Psoas muscle (tissue), 8 donors: ENCODE data around the gene BCORL1. TPM values are rescaled to one million over a fixed set of nuclear protein-coding genes. Genes with fewer than 3 reads are reported as not detected.

Source experiments
- ATAC-seq, 4 donors: fragments of 200-7000 bp; cut with Tn5 transposase; one replicate each; pipeline ENCODE4 v1.9.1; 2020; ENCODE audit warnings: moderate library complexity in 3 of 4, mild to moderate bottlenecking in 2 of 4
- DNase-seq, 2 donors: peaks; one replicate each; pipeline ENCODE4 v3.0.0-alpha.2; 2020
- H3K27ac ChIP-seq: fragments of 200-600 bp; one replicate; pipeline ENCODE4 v1.8.0; 2022
- H3K27me3 ChIP-seq, 3 donors: fragments of 200-600 bp in 1 of 3; one replicate each; pipeline versions ENCODE4 v1.6.1 to v1.8.0; 2013 to 2022; ENCODE audit warnings: low read length in 2 of 3, mild to moderate bottlenecking in 2 of 3, moderate library complexity in 1 of 3; ENCODE audit not compliant: insufficient read depth in 3 of 3
- H3K36me3 ChIP-seq, 2 donors: fragments of 200-600 bp in 1 of 2; one replicate each; pipeline versions ENCODE4 v1.6.1 to v1.8.0; 2013 to 2022; ENCODE audit warnings: low read depth in 1 of 2, mild to moderate bottlenecking in 1 of 2, moderate library complexity in 1 of 2; ENCODE audit not compliant: insufficient read depth in 1 of 2
- H3K4me1 ChIP-seq: fragments of 200-600 bp; one replicate; pipeline ENCODE4 v1.8.0; 2022
- H3K4me3 ChIP-seq: fragments of 200-600 bp; one replicate; pipeline ENCODE4 v1.8.0; 2022; ENCODE audit warnings: mild to moderate bottlenecking
- H3K9me3 ChIP-seq: fragments of 200-600 bp; one replicate; pipeline ENCODE4 v1.8.0; 2022
- CTCF ChIP-seq: fragments of 200-600 bp; IDR thresholded peaks from one replicate; pipeline ENCODE4 v1.8.0; 2022; ENCODE audit warnings: antibody characterized with exemption
- WGBS, 3 donors: extraction: QIAGEN DNeasy Blood & Tissue Kit; methylation state at CpG; one replicate each; pipeline versions ENCODE4 v1.1.6 to v1.1.7; 2013; 5-methylcytosine and 5-hydroxymethylcytosine counted together
- intact Hi-C, 2 donors: fragments of 100-400 bp; cut with DNase I; formaldehyde crosslinking; loops; one replicate each; pipeline versions ENCODE4 v1.11.0 to v1.14.2; 2022
- polyA plus RNA-seq, 3 donors: library from polyadenylated mRNA; stranded (reverse); fragments of 200-250 nt; gene quantifications; one replicate each; pipeline ENCODE4 v1.2.3, GENCODE V29; 2013
- total RNA-seq, 4 donors: library from RNA; stranded (reverse); fragmentation: NEBNext Ultra II Directional in 2 of 4; extraction: Animal tissue kit (Norgen Biotek cat#: 25700) in 2 of 4; gene quantifications; one replicate each; pipeline versions ENCODE4 v1.2.1 to v1.2.4, GENCODE V29; 2021 to 2023
- donor health status: healthy with polysubstance abuse.
- donor health status: DM: no; HTN: no; CAD: no; lungs with moderate emphysema.
- donor health status: Bipolar disorder and iron deficiency.
- donor health status: healthy.
- donor health status: DM: yes; HTN: yes; CAD: no.
- donor health status: DM: no; HTN: no; CAD: no.
- donor health status: DM: no; HTN: no; CAD: no.
- donor health status: DM: yes; HTN: yes; CAD: no.

BCORL1 gene
- total and polyA plus RNA-seq, 7 donors, result 0.96 to 6.2 (median 4.5) TPM

DNA sequence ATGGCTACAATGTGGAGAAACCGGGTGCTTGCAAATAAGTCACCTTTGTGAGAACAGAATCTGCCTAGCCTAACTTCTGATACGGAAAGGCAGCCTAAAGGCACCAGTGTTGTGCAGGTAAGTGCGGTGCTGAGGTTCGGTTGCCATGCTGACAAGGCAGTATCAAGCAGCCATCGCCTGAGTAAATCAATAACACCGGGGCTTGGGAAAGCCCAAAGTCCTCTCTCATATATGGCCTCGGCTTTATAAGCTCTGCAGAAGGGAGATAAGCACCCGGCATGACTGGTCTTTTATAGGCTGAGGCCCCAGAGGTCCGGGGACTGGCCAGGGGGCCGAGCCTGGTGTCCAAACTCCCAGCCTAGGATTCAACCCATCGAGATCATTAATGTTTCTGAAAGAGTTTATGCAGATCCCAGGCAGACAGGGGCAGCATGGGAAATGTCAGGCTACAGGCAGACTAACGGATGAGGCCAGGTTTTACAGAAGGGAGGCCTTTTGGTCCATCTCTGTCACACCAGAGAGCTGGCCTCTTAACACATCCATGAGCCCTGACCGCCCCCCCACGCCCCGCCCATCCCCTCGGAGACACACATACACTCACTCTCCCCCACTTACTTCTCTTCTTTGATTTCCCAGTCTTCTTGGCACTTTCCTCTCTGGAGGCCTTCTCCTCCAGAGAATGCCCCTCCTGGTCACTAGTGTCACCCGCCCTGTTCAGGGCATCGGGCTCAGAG is 89.3 kb downstream of the BCORL1 start:
- ATAC-seq (peak in 1 of 4 donors; percentile 16), DNase-seq (no peak)
- 64 to 86% (median 86%) methylated on average over 17 to 18 of the region's 18 CpGs for WGBS, 3 donors
- no peaks in the 10 kb centered on the region for H3K9me3 ChIP-seq
- H3K27me3 ChIP-seq, result no peaks in the 10 kb centered on the region
- no peak overlapping the region for H3K27ac ChIP-seq
- H3K4me3 ChIP-seq, result no peak overlapping the region
- H3K36me3 ChIP-seq, result peaks cover 0 to 5% of the 10 kb centered on the region in 2 donors
- no peaks in the 10 kb centered on the region for H3K4me1 ChIP-seq
- intact Hi-C loops, result no loop called here
- TF ChIP-seq CTCF, result no peak

DNA sequence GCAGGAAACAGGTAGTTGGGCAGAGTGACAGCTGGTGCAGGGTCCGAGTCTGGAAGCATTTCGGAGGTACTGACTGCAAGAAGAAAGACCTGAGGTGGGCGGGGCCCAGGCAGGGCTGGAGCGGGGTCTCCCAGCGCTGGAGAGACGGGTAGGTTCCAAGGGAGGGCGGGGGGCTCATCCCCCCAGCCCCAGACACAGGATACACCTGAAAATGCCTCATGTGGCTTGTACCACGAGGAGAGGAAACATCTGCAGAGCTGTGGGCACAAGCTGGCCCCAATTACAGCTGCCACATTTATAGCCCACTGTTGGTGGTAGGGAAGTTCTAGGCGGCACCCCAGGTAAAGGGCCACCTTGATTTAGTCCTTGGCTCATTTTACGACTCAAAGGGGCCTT is 89.9 kb downstream of the BCORL1 start:
- WGBS, 3 donors, result 72 to 86% (median 74%) methylated on average over 6 to 10 of the region's 10 CpGs
- H3K36me3 ChIP-seq, result peaks cover 0 to 5% of the 10 kb centered on the region in 2 donors
- no peaks in the 10 kb centered on the region for H3K27me3 ChIP-seq
- no peak overlapping the region for H3K4me3 ChIP-seq
- no peak for TF ChIP-seq CTCF
- no peaks in the 10 kb centered on the region for H3K9me3 ChIP-seq
- H3K27ac ChIP-seq, result no peak overlapping the region
- no peaks in the 10 kb centered on the region for H3K4me1 ChIP-seq
- intact Hi-C loops, result no loop called here
- ATAC-seq (no peak), DNase-seq (no peak)

DNA sequence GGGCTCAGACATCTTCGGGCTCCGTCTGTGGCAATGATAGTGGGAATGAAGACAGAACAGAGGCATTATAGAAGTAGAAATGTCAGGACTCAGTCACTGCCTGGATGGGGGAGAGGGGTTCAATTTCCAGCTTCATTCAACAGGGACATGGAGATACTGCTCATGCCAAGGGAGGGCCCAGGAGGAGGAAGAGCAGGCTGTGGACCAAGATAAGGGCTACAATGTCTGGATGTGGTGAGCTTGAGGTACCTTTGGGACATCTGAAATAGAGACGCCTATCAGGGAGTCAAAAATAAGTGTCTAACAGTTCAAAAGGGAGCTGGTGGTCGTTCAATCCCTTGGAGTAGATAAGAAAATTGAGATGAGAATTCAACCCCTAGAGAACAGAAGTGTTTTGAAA is 93.3 kb downstream of the BCORL1 start:
- peaks cover 0 to 5% of the 10 kb centered on the region in 2 donors for H3K36me3 ChIP-seq
- no peak overlapping the region for H3K27ac ChIP-seq
- ATAC-seq (no peak), DNase-seq (no peak)
- no peaks in the 10 kb centered on the region for H3K4me1 ChIP-seq
- 77 to 90% (median 80%) methylated on average over 4 of the region's 4 CpGs for WGBS, 3 donors
- H3K9me3 ChIP-seq, result no peaks in the 10 kb centered on the region
- TF ChIP-seq CTCF, result no peak
- intact Hi-C loops, result no loop called here
- no peaks in the 10 kb centered on the region for H3K27me3 ChIP-seq
- no peak overlapping the region for H3K4me3 ChIP-seq

DNA sequence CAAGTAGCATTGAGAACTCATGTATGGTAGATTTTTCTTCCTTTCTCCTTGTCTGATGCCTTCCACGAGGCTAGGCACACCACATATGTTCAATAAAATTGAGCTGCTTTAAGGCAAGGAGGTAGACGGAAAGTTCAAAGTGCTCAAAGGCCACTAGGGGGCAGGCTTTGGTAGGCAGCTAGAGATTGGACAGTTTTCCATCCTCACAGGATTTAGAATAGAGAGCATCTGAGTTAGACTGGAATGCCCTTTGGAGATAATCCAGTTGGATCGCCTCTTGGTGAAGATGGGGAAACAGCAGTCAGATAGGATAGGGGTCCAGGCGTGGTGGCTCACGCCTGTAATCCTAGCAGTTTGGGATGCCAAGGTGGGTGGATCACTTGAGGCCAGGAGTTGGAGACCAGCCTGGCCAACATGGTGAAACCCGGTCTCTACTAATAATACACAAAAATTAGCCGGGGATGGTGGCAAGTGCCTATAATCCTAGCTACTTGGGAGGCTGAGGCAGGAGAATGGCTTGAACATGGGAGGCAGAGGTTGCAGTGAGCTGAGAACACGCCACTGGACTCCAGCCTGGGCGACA is 97.5 kb downstream of the BCORL1 start:
- Histone ChIP-seq H3K4me3 (no peak overlapping the region), H3K4me1 (no peaks in the 10 kb centered on the region), H3K36me3 (no peaks in the 10 kb centered on the region), H3K27ac (no peak overlapping the region), H3K27me3 (no peaks in the 10 kb centered on the region), H3K9me3 (no peaks in the 10 kb centered on the region)
- peak; percentile 60 to 85 (median 67) for ATAC-seq
- DNase-seq, result peak; percentile 55 to 65
- peak; percentile 75 for TF ChIP-seq CTCF
- intact Hi-C loops, result loop anchor here (1.0 to 2.0 kb wide), 2 partner anchors 111 to 112 kb away; no protein-coding TSS in a partner anchor
- 31 to 37% (median 34%) methylated on average over 9 of the region's 9 CpGs for WGBS, 3 donors
